GM23338 (cell line): Measurements from ENCODE around the gene AOAH. TPM values are rescaled to one million over a fixed set of nuclear protein-coding genes. Genes with fewer than 3 reads are reported as not detected.

ENCODE experiments used
- ATAC-seq: fragments of 200-7000 bp; cut with Tn5 transposase; 3 replicates; pipeline ENCODE4 v1.9.1; 2020
- DNase-seq: peaks from one replicate; pipeline ENCODE4 v3.0.0-alpha.2; 2015; ENCODE audit warnings: low spot score
- H2AFZ ChIP-seq: fragments of 200-600 bp; sonication (generic); 2 replicates; pipeline ENCODE4 v1.8.0; 2016; ENCODE audit warnings: antibody characterized with exemption, mild to moderate bottlenecking, moderate library complexity
- H3F3A ChIP-seq: fragments of 200-600 bp; sonication (generic); replicated peaks from 2 replicates; pipeline ENCODE4 v1.8.0; 2017; ENCODE audit warnings: antibody characterized with exemption, mixed run types, low read depth
- H3K27ac ChIP-seq: fragments of 200-600 bp; sonication (generic); 2 replicates; pipeline ENCODE4 v1.6.1; 2016; ENCODE audit warnings: low read depth
- H3K27me3 ChIP-seq: fragments of 200-600 bp; sonication (generic); 2 replicates; pipeline ENCODE4 v1.8.0; 2016; ENCODE audit warnings: mild to moderate bottlenecking, mixed run types, moderate library complexity; ENCODE audit not compliant: insufficient read depth
- H3K36me3 ChIP-seq: fragments of 200-600 bp; sonication (generic); 2 replicates; pipeline ENCODE4 v1.8.0; 2016; ENCODE audit warnings: mild to moderate bottlenecking; ENCODE audit not compliant: insufficient read depth
- H3K4me1 ChIP-seq: fragments of 200-600 bp; sonication (generic); 2 replicates; pipeline ENCODE4 v1.8.0; 2016; ENCODE audit warnings: mild to moderate bottlenecking, moderate library complexity; ENCODE audit not compliant: insufficient read depth
- H3K4me2 ChIP-seq: fragments of 200-600 bp; sonication (generic); 2 replicates; pipeline ENCODE4 v1.7.1; 2017; ENCODE audit warnings: mixed run types
- H3K4me3 ChIP-seq: fragments of 200-600 bp; sonication (generic); 2 replicates; pipeline ENCODE4 v1.6.1; 2016; ENCODE audit warnings: mixed run types
- H3K79me2 ChIP-seq: fragments of 200-600 bp; sonication (generic); replicated peaks from 2 replicates; pipeline ENCODE4 v1.8.0; 2017; ENCODE audit warnings: mild to moderate bottlenecking; ENCODE audit not compliant: insufficient read depth
- H3K9me2 ChIP-seq: fragments of 200-600 bp; sonication (generic); 2 replicates; pipeline ENCODE4 v1.8.0; 2017; ENCODE audit not compliant: insufficient read depth
- H4K20me1 ChIP-seq: fragments of 200-600 bp; sonication (generic); replicated peaks from 2 replicates; pipeline ENCODE4 v1.8.0; 2017; ENCODE audit warnings: mild to moderate bottlenecking; ENCODE audit not compliant: insufficient read depth
- H3K27ac Mint-ChIP-seq: 2 replicates; pipeline ENCODE4 v1.8.0; 2020; ENCODE audit warnings: inconsistent platforms, mild to moderate bottlenecking, moderate library complexity, mixed read lengths
- H3K27me3 Mint-ChIP-seq: 3 replicates; pipeline ENCODE4 v1.8.0; 2022; ENCODE audit warnings: low read depth, mild to moderate bottlenecking, moderate library complexity, mixed read lengths, inconsistent platforms; ENCODE audit not compliant: insufficient read depth, poor library complexity
- H3K36me3 Mint-ChIP-seq: 3 replicates; pipeline ENCODE4 v1.8.0; 2021; ENCODE audit warnings: low read depth, mild to moderate bottlenecking, inconsistent platforms, moderate library complexity, mixed read lengths
- H3K4me1 Mint-ChIP-seq: 3 replicates; pipeline ENCODE4 v1.8.0; 2020; ENCODE audit warnings: mild to moderate bottlenecking, inconsistent platforms, mixed read lengths
- H3K4me3 Mint-ChIP-seq: 3 replicates; pipeline ENCODE4 v1.8.0; 2021; ENCODE audit warnings: moderate library complexity, mild to moderate bottlenecking, inconsistent platforms, mixed read lengths
- H3K9me3 Mint-ChIP-seq: 3 replicates; pipeline ENCODE4 v1.8.0; 2020; ENCODE audit warnings: moderate library complexity, mild to moderate bottlenecking, inconsistent platforms, mixed read lengths
- CREB1 ChIP-seq: fragments of 250-450 bp; sonication (Bioruptor Pico); IDR thresholded peaks from 2 replicates; pipeline ENCODE4 v1.5.0; 2020; ENCODE audit warnings: low read depth, mild to moderate bottlenecking, moderate library complexity
- CTCF ChIP-seq, 2 experiments: fragments of 200-600 bp in 1 of 2; sonication (generic) in 1 of 2; conservative IDR thresholded peaks; 2 replicates each; pipeline versions ENCODE4 v1.5.1 to v1.6.1; 2016 to 2017; ENCODE audit warnings: antibody characterized with exemption in 2 of 2, low read depth in 2 of 2, mild to moderate bottlenecking in 2 of 2, moderate library complexity in 1 of 2
- EZH2 ChIP-seq: fragments of 200-600 bp; sonication (generic); IDR thresholded peaks from one replicate; pipeline ENCODE4 v1.8.0; 2017; ENCODE audit warnings: antibody characterized with exemption, mild to moderate bottlenecking, low read depth; ENCODE audit not compliant: unreplicated experiment
- POLR2AphosphoS5 ChIP-seq: IDR thresholded peaks from 2 replicates; pipeline ENCODE4 v1.6.1; 2016; ENCODE audit warnings: antibody characterized with exemption, low read depth
- STAT1 ChIP-seq: IDR thresholded peaks from one replicate; pipeline ENCODE4 v1.6.1; 2016; ENCODE audit warnings: antibody characterized with exemption; ENCODE audit not compliant: unreplicated experiment
- ZNF114 ChIP-seq: fragments of 250-450 bp; sonication (Bioruptor Pico); IDR thresholded peaks from 2 replicates; pipeline ENCODE4 v1.5.0; 2020; ENCODE audit warnings: mild to moderate bottlenecking, moderate library complexity
- ZNF331 ChIP-seq: fragments of 250-450 bp; sonication (Bioruptor Pico); IDR thresholded peaks from 2 replicates; pipeline ENCODE4 v1.5.0; 2020; ENCODE audit warnings: low read depth, mild to moderate bottlenecking, moderate library complexity
- ZNF462 ChIP-seq: fragments of 250-450 bp; sonication (Bioruptor Pico); IDR thresholded peaks from 2 replicates; pipeline ENCODE4 v1.5.0; 2020; ENCODE audit warnings: mild to moderate bottlenecking, moderate library complexity
- polyA plus RNA-seq: library from polyadenylated mRNA; unstranded; fragments of >200 nt; fragmentation: Nextera tagmentation; extraction: Ambion mirVana; gene quantifications from 2 replicates; pipeline ENCODE4 v1.2.1, GENCODE V29; 2016
- total RNA-seq: library from RNA; depleted of rRNA; stranded (reverse); fragments of >200 nt; shearing (Covaris generic); gene quantifications from 2 replicates; pipeline ENCODE4 v1.2.3, GENCODE V29; 2014

Gene AOAH
- total and polyA plus RNA-seq, 2 experiments from 2014 or later: not detected

DNA sequence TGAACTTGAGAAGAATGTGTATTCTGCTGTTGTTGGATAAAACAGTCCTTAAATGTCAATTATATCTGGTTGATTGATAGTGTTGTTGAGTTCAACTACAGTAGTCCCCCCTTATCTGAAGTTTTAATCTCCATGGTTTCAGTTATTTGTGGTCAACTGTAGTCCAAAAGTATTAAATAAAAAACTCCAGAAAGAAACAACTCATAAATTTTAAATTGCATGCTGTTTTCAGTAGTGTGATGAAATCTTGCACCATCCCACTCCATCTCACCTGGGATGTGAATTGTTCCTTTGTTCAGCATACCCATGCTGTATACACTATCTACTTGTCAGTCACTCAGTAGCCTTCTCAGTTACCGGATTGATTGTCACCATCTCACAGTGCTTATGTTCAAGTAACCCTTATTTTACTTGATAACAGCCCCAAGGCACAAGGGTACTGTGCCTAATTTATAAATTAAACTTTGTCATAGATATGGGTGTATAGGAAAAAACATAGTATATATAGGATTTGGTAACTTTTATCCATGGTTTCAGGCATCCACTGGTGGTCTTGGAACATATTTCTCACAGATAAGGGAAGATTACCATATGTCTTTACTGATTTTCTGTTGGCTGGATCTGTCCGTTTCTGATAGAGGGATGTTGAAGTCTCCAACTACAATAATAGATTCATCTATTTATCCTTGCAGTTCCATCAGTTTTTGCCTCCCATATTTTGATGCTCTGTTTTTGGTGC, 57.1 kb downstream of the AOAH start:
- no peaks in the 10 kb centered on the region for H4K20me1 ChIP-seq
- H3K27me3 ChIP-seq: no peaks in the 10 kb centered on the region
- H3K36me3 ChIP-seq: no peaks in the 10 kb centered on the region
- DNase-seq (no peak), ATAC-seq (no peak)
- no peaks in the 10 kb centered on the region for H3F3A ChIP-seq
- TF ChIP-seq STAT1: no peak
- TF ChIP-seq ZNF114 (CRISPR knock-in tag): no peak
- TF ChIP-seq CREB1: no peak
- no peak for TF ChIP-seq POLR2AphosphoS5
- no peak for TF ChIP-seq ZNF462 (CRISPR knock-in tag)
- TF ChIP-seq EZH2: no peak
- no peak overlapping the region for H3K27ac ChIP-seq
- no peak overlapping the region for H2AFZ ChIP-seq
- peaks cover 3% of the 10 kb centered on the region; the same call in 1 of the 2 replicates for H3K4me1 ChIP-seq
- H3K4me1 Mint-ChIP-seq: peaks cover 7% of the 10 kb centered on the region
- no peaks in the 10 kb centered on the region for H3K9me3 Mint-ChIP-seq
- no peaks in the 10 kb centered on the region for H3K36me3 Mint-ChIP-seq
- H3K9me2 ChIP-seq: no peaks in the 10 kb centered on the region
- no peaks in the 10 kb centered on the region for H3K79me2 ChIP-seq
- no peak overlapping the region for H3K4me2 ChIP-seq
- H3K4me3 Mint-ChIP-seq: no peak overlapping the region
- no peak overlapping the region for H3K27ac Mint-ChIP-seq
- peaks cover 4% of the 10 kb centered on the region for H3K27me3 Mint-ChIP-seq
- H3K4me3 ChIP-seq: no peak overlapping the region

DNA sequence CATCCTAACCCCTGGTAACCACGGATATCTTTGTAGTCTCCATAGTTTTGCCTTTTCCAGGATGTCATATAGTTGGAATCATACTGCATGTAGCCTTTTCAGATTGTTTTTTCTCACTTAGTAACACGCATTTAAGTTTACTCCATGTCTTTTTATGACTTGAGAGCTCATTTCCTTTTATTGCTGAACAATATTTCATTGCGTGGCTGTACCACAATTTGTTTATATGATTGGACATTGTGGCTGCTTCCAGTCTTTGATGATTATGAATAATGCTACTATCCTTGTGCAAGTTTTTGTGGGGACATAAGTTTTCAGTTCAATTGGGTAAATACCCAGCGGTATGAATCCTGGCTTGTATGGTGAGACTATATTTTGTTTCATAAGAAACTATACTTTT, 60.8 kb downstream of the AOAH start:
- DNase-seq (no peak), ATAC-seq (no peak)
- Histone ChIP-seq H4K20me1 (no peaks in the 10 kb centered on the region), H3K27me3 (no peaks in the 10 kb centered on the region), H3K27ac (no peak overlapping the region), H3K36me3 (no peaks in the 10 kb centered on the region), H3K9me2 (no peaks in the 10 kb centered on the region), H3F3A (no peaks in the 10 kb centered on the region), H2AFZ (no peak overlapping the region), H3K4me3 (no peak overlapping the region), H3K4me1 (peaks cover 35% of the 10 kb centered on the region), H3K79me2 (no peaks in the 10 kb centered on the region), H3K4me2 (no peak overlapping the region)
- Mint-ChIP-seq H3K27me3 (peaks cover 7% of the 10 kb centered on the region), H3K27ac (no peak overlapping the region), H3K9me3 (no peaks in the 10 kb centered on the region; the same call in 2 of the 3 replicates), H3K4me3 (no peak overlapping the region), H3K36me3 (no peaks in the 10 kb centered on the region), H3K4me1 (peaks cover 31% of the 10 kb centered on the region)
- TF ChIP-seq CTCF (conservative IDR thresholded peaks at IDR 0.05; ENCODE audit: low read depth in 2 of 2): no peak
- TF ChIP-seq POLR2AphosphoS5: no peak
- no peak for TF ChIP-seq ZNF331
- no peak for TF ChIP-seq STAT1
- no peak for TF ChIP-seq CREB1
